KOPT-K1 (cell line): ENCODE results near the gene OR2S2.
A peak's percentile ranks its signal among the peaks of the same experiment; 100 is the strongest.
"Not testable (repeated sequence)": the region's sequence is repeated elsewhere in the genome, so short reads cannot be mapped to it uniquely, and the experiment has no call there.

Experiments
- H3K27ac ChIP-seq: fragments of 200-600 bp; sonication (generic); 2 replicates; pipeline ENCODE4 v1.5.1; 2016; ENCODE audit warnings: antibody characterized with exemption, mild to moderate bottlenecking, low read depth, low read length; ENCODE audit not compliant: poor library complexity, severe bottlenecking
- H3K36me3 ChIP-seq: fragments of 200-600 bp; sonication (generic); 2 replicates; pipeline ENCODE4 v1.5.1; 2017; ENCODE audit warnings: antibody characterized with exemption, mild to moderate bottlenecking, low read length, moderate library complexity; ENCODE audit not compliant: insufficient read depth
- H3K9me3 ChIP-seq: fragments of 200-600 bp; sonication (generic); 2 replicates; pipeline ENCODE4 v1.5.1; 2017; ENCODE audit warnings: antibody characterized with exemption, low read length, mild to moderate bottlenecking; ENCODE audit not compliant: insufficient read depth, poor library complexity, severe bottlenecking

Gene OR2S2

GRCh38 chr9:35945341-35946018 lies 12.5 kb downstream of the OR2S2 start:
- peak overlapping the region; percentile 27 for H3K27ac ChIP-seq
- no peaks in the 10 kb centered on the region for H3K9me3 ChIP-seq
- H3K36me3 ChIP-seq: no peaks in the 10 kb centered on the region

- H3K9me3 ChIP-seq: no peaks in the 10 kb centered on the region
- H3K36me3 ChIP-seq: no peaks in the 10 kb centered on the region
- H3K27ac ChIP-seq: peak overlapping the region; percentile 27
Measured at GRCh38 chr9:35944841-35945240, 13.1 kb downstream of the OR2S2 start.

- no peaks in the 10 kb centered on the region for H3K36me3 ChIP-seq
- H3K9me3 ChIP-seq: no peaks in the 10 kb centered on the region
- peak overlapping the region; percentile 27 for H3K27ac ChIP-seq
Measured at GRCh38 chr9:35944173-35944572, 13.8 kb downstream of the OR2S2 start.

GRCh38 chr9:35942286-35942685 lies 15.7 kb downstream of the OR2S2 start:
- Histone ChIP-seq H3K36me3 (no peaks in the 10 kb centered on the region), H3K9me3 (peaks cover 1% of the 10 kb centered on the region), H3K27ac (no peak overlapping the region)

- H3K9me3 ChIP-seq: peaks cover 7% of the 10 kb centered on the region
- H3K36me3 ChIP-seq: no peaks in the 10 kb centered on the region
- H3K27ac ChIP-seq: peak overlapping the region; percentile 93
Measured at GRCh38 chr9:35940458-35941407, 17.2 kb downstream of the OR2S2 start.

GRCh38 chr9:35939679-35940250 lies 18.2 kb downstream of the OR2S2 start:
- Histone ChIP-seq H3K9me3 (peaks cover 7% of the 10 kb centered on the region), H3K36me3 (no peaks in the 10 kb centered on the region), H3K27ac (peak overlapping the region; percentile 93)

GRCh38 chr9:35938474-35939356 lies 19.2 kb downstream of the OR2S2 start:
- no peaks in the 10 kb centered on the region for H3K36me3 ChIP-seq
- peak overlapping the region; percentile 93 for H3K27ac ChIP-seq
- H3K9me3 ChIP-seq: peaks cover 7% of the 10 kb centered on the region

- Histone ChIP-seq H3K36me3 (no peaks in the 10 kb centered on the region), H3K27ac (no peak overlapping the region), H3K9me3 (peaks cover 7% of the 10 kb centered on the region)
Measured at GRCh38 chr9:35937227-35937626, 20.7 kb downstream of the OR2S2 start.

GRCh38 chr9:35935755-35936509 lies 22.0 kb downstream of the OR2S2 start:
- Histone ChIP-seq H3K36me3 (no peaks in the 10 kb centered on the region), H3K9me3 (peaks cover 7% of the 10 kb centered on the region), H3K27ac (no peak overlapping the region)

- Histone ChIP-seq H3K27ac (no peak overlapping the region), H3K9me3 (peaks cover 7% of the 10 kb centered on the region)
Measured at GRCh38 chr9:35935261-35935660, 22.7 kb downstream of the OR2S2 start.

GRCh38 chr9:35934069-35934468 lies 23.9 kb downstream of the OR2S2 start:
- peak overlapping the region; percentile 41 for H3K27ac ChIP-seq
- not testable (repeated sequence) for H3K9me3 ChIP-seq, H3K36me3 ChIP-seq

More at GRCh38 chr9:35935261-35935660, 22.7 kb downstream of the OR2S2 start:
- no peaks in the 10 kb centered on the region for H3K36me3 ChIP-seq

GRCh38 chr9:35933550-35934067 lies 24.3 kb downstream of the OR2S2 start:
- peaks cover 7% of the 10 kb centered on the region for H3K9me3 ChIP-seq
- peak overlapping the region; percentile 41 for H3K27ac ChIP-seq

GRCh38 chr9:35932735-35933134 lies 25.2 kb downstream of the OR2S2 start:
- Histone ChIP-seq H3K36me3 (no peaks in the 10 kb centered on the region), H3K27ac (peak overlapping the region; percentile 41), H3K9me3 (peaks cover 7% of the 10 kb centered on the region)

More at GRCh38 chr9:35933550-35934067, 24.3 kb downstream of the OR2S2 start:
- H3K36me3 ChIP-seq: no peaks in the 10 kb centered on the region

- Histone ChIP-seq H3K36me3 (no peaks in the 10 kb centered on the region), H3K9me3 (no peaks in the 10 kb centered on the region), H3K27ac (no peak overlapping the region)
Measured at GRCh38 chr9:35930989-35931388, 27.0 kb downstream of the OR2S2 start.
